ENCODE results near the gene NEDD4L. TPM values are rescaled to one million over a fixed set of nuclear protein-coding genes. Genes with fewer than 3 reads are reported as not detected.
A peak's percentile ranks its signal among the peaks of the same experiment; 100 is the strongest.
"Not testable (repeated sequence)": the region's sequence is repeated elsewhere in the genome, so short reads cannot be mapped to it uniquely, and the experiment has no call there.

The NEDD4L gene
- total RNA-seq, 3 donors from 2014 or later: 2.6 to 4.7 (median 2.9) TPM

DNA sequence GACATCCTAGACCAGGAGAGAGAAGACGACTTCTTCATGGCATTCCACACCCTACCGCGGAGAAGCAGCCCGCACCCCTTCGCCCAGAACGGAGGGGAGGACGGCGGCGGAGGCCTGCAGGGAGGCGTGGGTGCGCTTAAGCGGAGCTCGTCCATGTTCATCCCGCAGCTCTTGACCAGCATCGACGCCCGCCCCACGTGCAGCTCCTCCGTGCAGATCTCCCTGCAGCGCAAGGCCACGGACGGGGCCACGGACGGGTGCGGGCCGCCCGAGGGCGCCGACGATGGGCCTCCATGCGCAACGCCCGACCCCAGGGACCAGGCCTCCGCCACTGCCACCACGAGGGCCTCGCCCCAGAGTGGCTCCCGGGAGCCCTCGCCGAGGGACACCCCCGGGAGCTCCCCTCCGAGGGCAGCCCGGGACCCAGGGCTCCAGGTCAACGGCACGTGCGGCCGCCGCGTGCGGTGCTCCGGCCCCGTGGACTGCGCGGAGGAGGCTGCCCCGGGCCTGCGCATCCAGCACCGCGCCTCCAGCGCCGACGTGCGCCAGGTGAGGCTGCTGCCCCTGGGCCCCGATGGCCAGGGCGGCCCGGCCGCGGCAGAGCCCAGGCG is 211.8 kb downstream of the NEDD4L start:
- H3K4me3 Mint-ChIP-seq: no peak overlapping the region
- H3K9me3 Mint-ChIP-seq: no peaks in the 10 kb centered on the region
- H3K4me1 Mint-ChIP-seq (ENCODE audit: low read depth): no peaks in the 10 kb centered on the region
- ATAC-seq (no peak), DNase-seq (no peak)
- no peaks in the 10 kb centered on the region for H3K36me3 Mint-ChIP-seq (ENCODE audit: insufficient read depth)
- H3K27me3 Mint-ChIP-seq (ENCODE audit: low read depth): no peaks in the 10 kb centered on the region

DNA sequence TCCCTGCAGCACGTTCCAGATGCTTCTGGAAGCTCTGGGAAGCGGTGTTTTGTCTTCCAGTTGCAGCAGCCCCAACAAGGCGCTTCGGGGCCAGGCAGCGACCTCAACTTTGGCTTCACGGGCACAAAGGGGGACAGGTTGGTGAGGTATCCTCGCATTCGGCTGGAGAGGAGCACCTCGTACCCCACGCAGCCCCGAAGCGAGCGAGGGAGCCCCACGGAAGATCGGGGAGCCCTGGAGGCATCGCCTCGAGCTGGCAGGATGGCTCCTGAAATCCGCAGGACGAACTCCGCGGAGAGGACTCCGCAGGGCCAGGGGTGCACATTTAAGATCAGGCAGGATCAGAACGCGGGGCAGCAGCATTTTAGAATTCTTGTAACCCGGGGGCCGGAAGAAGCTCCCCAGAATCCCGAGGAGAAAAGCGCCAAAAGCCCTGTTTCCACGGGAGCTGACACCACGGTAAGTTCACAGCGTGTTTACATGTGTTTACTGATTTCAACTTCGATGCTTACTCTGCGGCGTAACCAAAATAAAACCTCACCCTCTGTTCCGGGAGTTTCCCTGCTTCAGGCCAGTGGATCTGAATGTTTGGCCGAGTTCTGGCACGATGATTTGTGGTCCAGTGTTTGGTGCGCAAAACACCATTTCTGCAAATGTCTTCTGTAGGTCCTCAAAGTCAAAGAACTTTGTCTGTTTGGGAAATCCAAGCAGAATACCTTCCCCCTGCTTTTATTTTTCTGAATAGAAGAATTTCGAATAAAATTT is 212.5 kb downstream of the NEDD4L start:
- Mint-ChIP-seq H3K4me3 (no peak overlapping the region), H3K27me3 (ENCODE audit: low read depth) (no peaks in the 10 kb centered on the region), H3K36me3 (ENCODE audit: insufficient read depth) (no peaks in the 10 kb centered on the region), H3K9me3 (no peaks in the 10 kb centered on the region), H3K4me1 (ENCODE audit: low read depth) (no peaks in the 10 kb centered on the region)
- ATAC-seq: no peak
- DNase-seq: no peak

DNA sequence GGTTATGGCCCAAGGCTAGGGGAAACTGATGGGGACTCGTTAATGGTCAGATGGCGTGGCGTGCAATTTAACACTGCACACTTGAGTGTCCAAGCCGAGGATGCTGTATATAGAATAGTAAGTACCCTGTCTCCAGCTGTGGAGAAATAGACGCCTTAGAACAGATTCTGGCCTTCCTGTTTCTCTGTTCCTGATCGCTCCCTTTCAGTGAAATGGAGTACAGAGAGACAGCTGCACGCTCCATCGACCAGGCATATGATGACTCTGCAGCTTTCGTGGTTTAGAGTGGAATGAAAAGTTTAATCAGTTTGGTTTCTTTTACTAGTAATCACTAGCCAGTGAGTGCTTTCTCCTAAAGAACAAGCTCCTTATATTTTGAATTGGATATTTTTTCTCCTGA is 213.4 kb downstream of the NEDD4L start:
- H3K9me3 Mint-ChIP-seq: no peaks in the 10 kb centered on the region
- DNase-seq (no peak), ATAC-seq (no peak)
- H3K27me3 Mint-ChIP-seq (ENCODE audit: low read depth): no peaks in the 10 kb centered on the region
- no peaks in the 10 kb centered on the region for H3K36me3 Mint-ChIP-seq (ENCODE audit: insufficient read depth)
- H3K4me3 Mint-ChIP-seq: no peak overlapping the region
- no peaks in the 10 kb centered on the region for H3K4me1 Mint-ChIP-seq (ENCODE audit: low read depth)

DNA sequence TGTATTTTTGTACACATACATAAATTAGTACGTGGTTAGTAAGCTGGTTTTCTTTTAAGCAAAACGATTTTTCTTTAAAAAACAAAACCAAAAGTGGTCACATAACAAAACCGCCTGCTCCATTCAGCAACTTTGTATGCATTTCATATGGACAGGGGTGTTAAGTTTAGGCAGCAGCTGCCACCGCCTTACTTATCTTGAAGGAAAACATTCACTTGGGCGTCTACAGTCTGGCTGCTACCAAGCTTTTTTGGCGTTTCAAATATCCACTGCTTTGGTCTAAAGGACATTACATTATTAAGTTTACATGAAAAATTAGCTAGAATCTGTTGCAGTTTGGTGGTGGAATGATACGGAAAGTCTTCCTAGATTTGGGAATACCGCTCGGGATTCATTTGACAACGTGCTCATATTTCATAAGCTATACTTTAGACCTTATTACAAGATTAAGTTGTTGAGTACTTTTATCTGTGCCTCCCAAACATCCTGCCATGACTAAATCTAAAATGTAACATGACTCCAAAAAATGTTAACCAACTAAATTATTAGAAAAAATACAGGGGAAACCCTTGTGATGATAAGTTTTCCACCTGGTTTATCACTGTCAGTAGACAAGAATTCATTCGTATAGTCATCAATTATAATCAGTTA is 214.8 kb downstream of the NEDD4L start:
- ATAC-seq: no peak
- no peak overlapping the region for H3K4me3 Mint-ChIP-seq
- no peaks in the 10 kb centered on the region for H3K36me3 Mint-ChIP-seq (ENCODE audit: insufficient read depth)
- H3K27me3 Mint-ChIP-seq (ENCODE audit: low read depth): no peaks in the 10 kb centered on the region
- peaks cover 5% of the 10 kb centered on the region for H3K4me1 Mint-ChIP-seq (ENCODE audit: low read depth)
- no peaks in the 10 kb centered on the region for H3K9me3 Mint-ChIP-seq
- DNase-seq: no peak

DNA sequence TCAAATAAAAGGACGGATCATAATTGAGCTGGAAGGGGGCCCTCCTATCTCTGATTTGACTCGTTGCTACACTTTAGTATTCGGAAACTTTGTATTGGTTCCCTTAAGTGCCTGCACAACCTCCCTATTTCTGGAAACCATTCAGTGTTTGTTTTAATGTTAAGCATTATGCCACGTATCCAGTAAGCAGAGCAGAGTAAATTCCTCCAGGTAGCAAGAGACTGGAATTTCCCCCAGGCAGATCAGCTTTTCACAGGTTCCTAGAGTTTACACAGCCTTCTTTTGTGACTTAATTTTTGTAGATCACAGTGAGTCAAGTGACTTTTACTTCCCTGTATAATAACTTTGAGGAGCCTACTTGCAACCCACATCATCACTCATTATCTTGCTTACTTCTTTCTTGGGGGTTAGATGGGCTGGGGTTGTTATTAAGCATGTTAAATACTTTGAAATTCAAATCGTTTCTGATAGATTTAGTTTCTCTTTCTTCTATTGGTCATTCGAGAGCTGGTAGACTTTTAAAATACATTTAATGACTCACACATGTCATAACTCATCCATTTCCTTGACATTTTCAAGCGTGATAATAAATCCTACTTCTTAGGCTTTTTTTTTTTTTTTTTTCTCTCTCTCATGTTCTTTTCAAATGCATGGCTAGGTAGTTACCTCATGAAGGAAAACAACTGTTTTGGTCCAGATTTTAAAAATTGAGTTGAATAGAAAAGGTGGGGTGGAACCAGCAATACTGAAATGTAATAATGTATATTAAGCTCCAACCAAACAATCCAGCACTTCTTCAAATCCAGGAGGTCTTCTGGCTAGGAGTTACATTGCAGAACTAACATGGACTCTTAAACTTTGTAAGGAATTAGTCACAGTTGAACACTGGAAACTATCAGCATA is 219.3 kb downstream of the NEDD4L start:
- Mint-ChIP-seq H3K36me3 (ENCODE audit: insufficient read depth) (no peaks in the 10 kb centered on the region), H3K9me3 (no peaks in the 10 kb centered on the region), H3K27me3 (ENCODE audit: low read depth) (no peaks in the 10 kb centered on the region), H3K4me3 (no peak overlapping the region), H3K4me1 (ENCODE audit: low read depth) (peaks cover 5% of the 10 kb centered on the region)
- DNase-seq: no peak
- peak; percentile 46 to 57 for ATAC-seq

DNA sequence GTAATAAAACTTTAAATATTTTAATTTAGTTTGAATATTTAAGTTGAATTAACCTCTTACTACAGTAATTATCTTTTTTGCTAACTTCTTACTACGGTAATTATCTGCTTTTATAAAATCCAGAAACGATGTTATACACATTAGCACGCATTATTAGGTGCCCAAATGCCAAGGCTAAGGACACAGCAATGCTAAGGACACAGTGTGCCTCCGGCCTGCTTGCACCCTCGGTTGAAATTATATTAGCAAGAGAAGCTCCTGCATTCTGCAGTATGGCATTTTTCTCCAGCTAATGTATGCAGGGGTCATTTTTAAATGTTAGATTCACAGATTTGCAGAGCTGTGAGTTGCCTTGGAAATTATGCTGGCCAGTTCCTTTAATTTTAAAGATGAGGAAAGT is 220.0 kb downstream of the NEDD4L start:
- ATAC-seq (no peak), DNase-seq (no peak)
- H3K4me3 Mint-ChIP-seq: no peak overlapping the region
- no peaks in the 10 kb centered on the region for H3K27me3 Mint-ChIP-seq (ENCODE audit: low read depth)
- no peaks in the 10 kb centered on the region for H3K36me3 Mint-ChIP-seq (ENCODE audit: insufficient read depth)
- H3K4me1 Mint-ChIP-seq (ENCODE audit: low read depth): peaks cover 5% of the 10 kb centered on the region
- no peaks in the 10 kb centered on the region for H3K9me3 Mint-ChIP-seq

DNA sequence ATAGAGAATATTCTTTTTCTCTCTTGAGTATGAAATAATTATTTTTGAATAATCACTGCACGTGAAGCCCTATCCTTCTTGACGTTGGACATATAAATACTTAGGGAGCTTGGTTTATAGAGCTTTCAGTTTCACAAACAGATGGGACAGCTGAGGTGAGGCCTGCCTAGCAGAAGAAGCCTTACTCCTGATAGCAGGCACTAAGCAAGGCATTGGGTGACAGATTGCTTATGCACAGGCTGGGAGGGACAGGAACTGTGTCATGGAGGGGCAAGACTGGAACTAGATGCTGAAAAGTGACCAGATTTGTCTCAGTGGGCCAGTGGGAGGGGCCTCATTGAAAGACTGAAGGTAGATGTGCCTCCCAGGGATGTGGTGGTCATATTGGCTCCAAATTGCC is 220.8 kb downstream of the NEDD4L start:
- H3K9me3 Mint-ChIP-seq: no peaks in the 10 kb centered on the region
- DNase-seq: no peak
- no peaks in the 10 kb centered on the region for H3K36me3 Mint-ChIP-seq (ENCODE audit: insufficient read depth)

DNA sequence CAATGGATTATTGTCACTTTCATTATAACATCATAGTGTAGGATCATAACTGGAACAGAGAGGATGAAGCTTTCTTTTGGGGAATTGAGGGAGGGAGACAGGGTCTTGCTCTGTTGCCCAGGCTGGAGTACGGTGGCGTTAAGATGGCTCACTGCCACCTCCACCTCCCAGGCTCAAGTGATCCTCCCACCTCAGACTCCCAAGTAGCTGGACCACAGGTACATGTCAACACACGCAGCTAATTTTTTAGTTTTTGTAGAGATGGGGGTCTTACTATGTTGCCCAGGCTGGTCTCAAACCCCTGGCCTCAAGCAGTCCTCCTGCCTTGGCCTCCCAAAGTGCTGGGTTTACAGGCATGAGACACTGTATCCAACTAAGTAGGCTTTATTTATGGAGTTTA is 221.5 kb downstream of the NEDD4L start:
- ATAC-seq; H3K9me3 Mint-ChIP-seq; H3K4me3 Mint-ChIP-seq; DNase-seq; H3K4me1 Mint-ChIP-seq (ENCODE audit: low read depth); H3K27me3 Mint-ChIP-seq (ENCODE audit: low read depth); H3K36me3 Mint-ChIP-seq (ENCODE audit: insufficient read depth): not testable (repeated sequence)

More for the DNA sequence above, 220.8 kb downstream of the NEDD4L start:
- Mint-ChIP-seq H3K4me3 (no peak overlapping the region), H3K4me1 (ENCODE audit: low read depth) (peaks cover 5% of the 10 kb centered on the region), H3K27me3 (ENCODE audit: low read depth) (no peaks in the 10 kb centered on the region)
- no peak for ATAC-seq

DNA sequence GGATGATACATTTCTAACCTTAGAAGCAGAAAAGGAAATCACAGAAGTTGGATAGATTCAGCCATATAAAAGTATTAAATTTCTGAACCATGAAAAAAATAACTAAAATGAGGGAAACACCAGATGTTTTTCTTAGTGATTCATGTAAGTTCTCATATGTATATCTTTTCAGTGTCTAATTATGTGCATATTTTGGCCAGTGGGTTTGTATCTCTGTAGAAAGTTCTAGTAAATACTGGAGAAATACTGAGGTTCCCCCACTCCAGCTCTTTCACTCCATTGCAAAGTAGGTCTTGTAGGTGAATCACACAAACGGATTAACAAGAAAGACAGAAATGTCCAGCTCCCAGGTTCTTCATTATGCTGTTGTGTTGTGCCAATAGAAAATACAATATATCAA is 222.3 kb downstream of the NEDD4L start:
- no peak for ATAC-seq
- no peaks in the 10 kb centered on the region for H3K27me3 Mint-ChIP-seq (ENCODE audit: low read depth)

DNA sequence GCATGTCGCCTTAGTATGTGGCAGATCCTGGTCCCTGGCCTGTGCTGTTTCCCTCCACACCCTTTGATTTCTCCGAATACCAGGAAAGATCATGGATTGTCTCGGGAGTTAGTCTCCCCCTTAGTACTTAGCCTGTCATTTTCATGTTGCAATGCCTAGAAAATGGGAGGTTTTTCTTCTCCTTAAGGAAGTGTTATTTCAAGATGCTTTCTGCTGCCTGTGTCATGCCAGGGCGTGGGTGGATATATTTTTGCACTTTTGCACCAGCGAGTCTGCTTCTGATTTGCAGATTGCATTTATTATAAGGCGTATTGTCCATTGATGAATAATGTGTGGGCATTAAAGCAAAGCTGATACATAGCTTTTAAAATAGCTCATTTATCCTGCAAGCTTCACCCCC is 223.5 kb downstream of the NEDD4L start:
- no peaks in the 10 kb centered on the region for H3K27me3 Mint-ChIP-seq (ENCODE audit: low read depth)
- peaks cover 8% of the 10 kb centered on the region for H3K4me1 Mint-ChIP-seq (ENCODE audit: low read depth)
- no peak overlapping the region for H3K4me3 Mint-ChIP-seq
- DNase-seq (no peak), ATAC-seq (no peak)
- no peaks in the 10 kb centered on the region for H3K9me3 Mint-ChIP-seq
- no peaks in the 10 kb centered on the region for H3K36me3 Mint-ChIP-seq (ENCODE audit: insufficient read depth)

More for the DNA sequence above, 222.3 kb downstream of the NEDD4L start:
- no peak for DNase-seq
- Mint-ChIP-seq H3K9me3 (no peaks in the 10 kb centered on the region), H3K36me3 (ENCODE audit: insufficient read depth) (no peaks in the 10 kb centered on the region), H3K4me3 (no peak overlapping the region), H3K4me1 (ENCODE audit: low read depth) (peaks cover 5% of the 10 kb centered on the region)

DNA sequence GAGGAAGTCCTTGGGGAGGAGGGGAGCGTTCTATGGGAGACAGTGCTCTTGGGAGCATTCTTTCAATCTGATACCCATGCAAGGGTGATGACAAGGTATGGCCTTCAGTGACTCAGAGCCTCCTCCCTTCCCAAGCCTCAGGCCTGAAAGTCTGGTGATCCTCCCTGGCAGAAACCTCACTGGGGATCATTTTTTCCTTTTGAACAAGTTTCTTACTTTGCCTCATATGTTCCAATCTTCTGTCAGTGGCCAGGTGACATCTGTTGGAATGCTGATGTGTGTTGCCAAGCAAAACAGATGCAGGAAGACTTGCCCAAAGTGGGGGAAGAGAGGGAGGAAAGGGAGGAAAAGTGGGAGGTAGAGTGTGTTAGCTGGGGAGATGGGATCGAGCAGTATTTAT is 224.8 kb downstream of the NEDD4L start:
- Mint-ChIP-seq H3K4me1 (ENCODE audit: low read depth) (peaks cover 9% of the 10 kb centered on the region), H3K36me3 (ENCODE audit: insufficient read depth) (no peaks in the 10 kb centered on the region), H3K4me3 (no peak overlapping the region), H3K9me3 (no peaks in the 10 kb centered on the region), H3K27me3 (ENCODE audit: low read depth) (no peaks in the 10 kb centered on the region)
- DNase-seq: no peak
- ATAC-seq: no peak

DNA sequence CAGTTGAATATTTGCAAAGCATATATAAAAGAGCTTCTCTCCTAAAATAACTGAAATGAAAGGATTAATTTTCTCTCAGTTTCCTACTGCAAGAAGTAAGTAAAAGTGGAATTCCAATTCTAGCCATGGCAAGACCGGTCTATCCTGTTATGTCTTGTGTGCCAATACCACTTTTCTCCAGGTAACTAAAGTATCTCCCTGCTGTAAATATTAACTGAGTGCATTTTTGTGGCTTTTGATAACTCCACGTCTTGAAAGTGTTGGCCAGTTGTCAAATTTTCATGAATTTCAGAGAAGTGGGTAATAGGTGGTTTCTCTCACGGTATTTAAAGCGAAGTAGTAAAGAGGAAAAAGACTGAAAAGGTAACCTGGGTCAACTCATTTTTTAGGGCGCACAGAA is 225.9 kb downstream of the NEDD4L start:
- ATAC-seq (no peak), DNase-seq (no peak)
- H3K9me3 Mint-ChIP-seq: no peaks in the 10 kb centered on the region
- peaks cover 9% of the 10 kb centered on the region for H3K4me1 Mint-ChIP-seq (ENCODE audit: low read depth)
- no peaks in the 10 kb centered on the region for H3K36me3 Mint-ChIP-seq (ENCODE audit: insufficient read depth)
- H3K4me3 Mint-ChIP-seq: no peak overlapping the region
- H3K27me3 Mint-ChIP-seq (ENCODE audit: low read depth): no peaks in the 10 kb centered on the region

DNA sequence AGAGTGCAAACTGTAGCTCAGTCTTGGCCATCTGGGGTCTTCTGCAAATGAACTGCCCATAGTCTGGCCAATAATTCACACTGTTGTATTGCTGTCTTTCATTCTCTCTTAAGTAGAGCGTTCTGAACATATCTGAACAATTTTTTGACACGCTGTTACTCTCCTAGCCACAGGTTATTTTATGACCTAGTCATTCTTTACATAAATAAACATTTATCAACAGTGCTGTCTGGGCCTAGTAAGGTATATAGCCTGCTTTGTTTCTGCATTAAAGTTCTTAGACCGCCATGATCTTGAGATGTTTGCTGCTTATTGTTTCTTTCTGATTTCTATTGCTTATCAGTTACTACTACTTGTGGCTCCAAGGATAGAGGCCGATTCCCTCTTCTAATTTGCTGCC is 226.4 kb downstream of the NEDD4L start:
- H3K27me3 Mint-ChIP-seq (ENCODE audit: low read depth): no peaks in the 10 kb centered on the region
- no peak for ATAC-seq
- no peak for DNase-seq
- no peak overlapping the region for H3K4me3 Mint-ChIP-seq
- H3K4me1 Mint-ChIP-seq (ENCODE audit: low read depth): peaks cover 9% of the 10 kb centered on the region
- H3K36me3 Mint-ChIP-seq (ENCODE audit: insufficient read depth): no peaks in the 10 kb centered on the region
- H3K9me3 Mint-ChIP-seq: no peaks in the 10 kb centered on the region

DNA sequence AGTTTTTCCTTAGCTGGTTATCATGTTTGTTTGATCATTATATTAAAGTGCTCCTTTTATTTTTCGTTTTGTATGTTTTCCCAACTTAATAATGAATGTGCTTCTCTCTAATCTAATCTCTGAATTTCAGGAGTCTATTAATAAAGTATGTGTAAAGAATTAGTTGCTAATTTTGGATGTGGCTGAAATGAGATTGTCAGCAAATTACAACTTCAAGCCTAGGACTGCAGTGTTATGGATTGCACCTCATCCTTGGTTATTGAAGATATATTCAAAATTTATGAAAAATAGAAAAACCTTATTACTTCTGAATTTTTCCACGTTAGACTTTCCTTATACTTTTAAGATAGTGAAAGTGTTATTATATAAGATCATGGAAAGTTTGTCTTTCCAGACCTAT is 227.7 kb downstream of the NEDD4L start:
- Mint-ChIP-seq H3K36me3 (ENCODE audit: insufficient read depth) (no peaks in the 10 kb centered on the region), H3K9me3 (no peaks in the 10 kb centered on the region), H3K27me3 (ENCODE audit: low read depth) (no peaks in the 10 kb centered on the region), H3K4me3 (no peak overlapping the region), H3K4me1 (ENCODE audit: low read depth) (peaks cover 9% of the 10 kb centered on the region)
- ATAC-seq: no peak
- DNase-seq: no peak
